PC-3 (cell line): ENCODE data around the gene CD44. TPM values are rescaled to one million over a fixed set of nuclear protein-coding genes. Genes with fewer than 3 reads are reported as not detected.
A peak's percentile ranks its signal among the peaks of the same experiment; 100 is the strongest.

Source experiments
- ATAC-seq: fragments of 200-7000 bp; cut with Tn5 transposase; 2 replicates; pipeline ENCODE4 v1.9.1; 2020; ENCODE audit warnings: mild to moderate bottlenecking, moderate library complexity
- BruUV-seq: library from RNA; stranded (reverse); fragments of 400-500 nt; replicated peaks from 2 replicates; lab custom pipeline; 2021; lab: Mats Ljungman, UMichigan
- CTCF ChIA-PET: fragments of 300-600 bp; sonication (Branson Sonifier 250); formaldehyde crosslinking; loops from one replicate; lab custom pipeline; 2022; ENCODE audit warnings: antibody characterized with exemption; lab: Charles Lee
- POLR2A ChIA-PET: fragments of 300-600 bp; sonication (Branson Sonifier 250); formaldehyde crosslinking; loops from one replicate; lab custom pipeline; 2022; ENCODE audit warnings: antibody characterized with exemption; ENCODE audit not compliant: unreplicated experiment; lab: Charles Lee
- DNase-seq: peaks from one replicate; pipeline ENCODE4 v3.0.0-alpha.2; 2015
- H2AFZ ChIP-seq: fragments of 300-600 bp; sonication (generic); 2 replicates; pipeline ENCODE4 v1.6.0; 2016; ENCODE audit warnings: antibody characterized with exemption, low read length
- H3F3A ChIP-seq: fragments of 300-600 bp; sonication (generic); one replicate; pipeline ENCODE4 v1.6.0; 2017; ENCODE audit warnings: antibody characterized with exemption, low read length, control low read depth, mild to moderate bottlenecking; ENCODE audit not compliant: unreplicated experiment
- H3K27ac ChIP-seq: fragments of 300-600 bp; sonication (generic); 2 replicates; pipeline ENCODE4 v1.5.1; 2016; ENCODE audit warnings: mild to moderate bottlenecking, low read length
- H3K27me3 ChIP-seq: fragments of 300-600 bp; sonication (generic); 2 replicates; pipeline ENCODE4 v1.6.1; 2016; ENCODE audit warnings: low read length, mixed read lengths
- H3K36me3 ChIP-seq: fragments of 300-600 bp; sonication (generic); 2 replicates; pipeline ENCODE4 v1.6.1; 2016; ENCODE audit warnings: low read depth, mixed run types, low read length, mixed read lengths
- H3K4me1 ChIP-seq: fragments of 300-600 bp; sonication (generic); 2 replicates; pipeline ENCODE4 v1.5.1; 2016; ENCODE audit warnings: low read length; ENCODE audit not compliant: insufficient read depth
- H3K4me2 ChIP-seq: fragments of 300-600 bp; sonication (generic); 2 replicates; pipeline ENCODE4 v1.6.0; 2016; ENCODE audit warnings: low read length
- H3K4me3 ChIP-seq: fragments of 300-600 bp; sonication (generic); 2 replicates; pipeline ENCODE4 v1.5.1; 2016; ENCODE audit warnings: mild to moderate bottlenecking, low read length, mixed read lengths
- H3K79me2 ChIP-seq: fragments of 300-600 bp; sonication (generic); 2 replicates; pipeline ENCODE4 v1.6.1; 2017; ENCODE audit warnings: low read length, mixed read lengths
- H3K9ac ChIP-seq: fragments of 300-600 bp; sonication (generic); 2 replicates; pipeline ENCODE4 v1.6.0; 2016; ENCODE audit warnings: mild to moderate bottlenecking, low read length
- H3K9me2 ChIP-seq: fragments of 300-600 bp; sonication (generic); replicated peaks from 2 replicates; pipeline ENCODE4 v1.6.1; 2016; ENCODE audit warnings: mixed run types, low read length, mixed read lengths
- H3K9me3 ChIP-seq: fragments of 300-600 bp; sonication (generic); 2 replicates; pipeline ENCODE4 v1.6.1; 2016; ENCODE audit warnings: low read length, mixed read lengths
- H4K20me1 ChIP-seq: fragments of 300-600 bp; sonication (generic); 2 replicates; pipeline ENCODE4 v1.6.1; 2016; ENCODE audit warnings: low read length, mixed read lengths
- CTCF ChIP-seq: fragments of 300-600 bp; sonication (generic); conservative IDR thresholded peaks from 2 replicates; pipeline ENCODE4 v1.5.1; 2017; ENCODE audit warnings: antibody characterized with exemption, low read depth, mild to moderate bottlenecking, low read length
- EZH2 ChIP-seq: fragments of 300-600 bp; sonication (generic); IDR thresholded peaks from one replicate; pipeline ENCODE4 v1.6.1; 2017; ENCODE audit warnings: antibody characterized with exemption, mild to moderate bottlenecking, low read length; ENCODE audit not compliant: unreplicated experiment
- EZH2phosphoT487 ChIP-seq: fragments of 300-600 bp; sonication (generic); IDR thresholded peaks from 2 replicates; pipeline ENCODE4 v1.6.1; 2018; ENCODE audit warnings: mild to moderate bottlenecking, antibody characterized with exemption, low read length, borderline replicate concordance
- intact Hi-C: fragments of 100-400 bp; cut with micrococcal nuclease; formaldehyde crosslinking; loops from 2 replicates; pipeline ENCODE4 v1.9.0; 2023
- total RNA-seq: library from RNA; depleted of rRNA; stranded (reverse); fragments of >200 nt; gene quantifications from 2 replicates; pipeline ENCODE4 v1.2.3, GENCODE V29; 2014

The CD44 gene
- total RNA-seq, 1 experiment from 2014 or later, result 181 TPM

GRCh38 chr11:35227576-35228327, 88.8 kb downstream of the CD44 start:
- no peaks in the 10 kb centered on the region for H3K27me3 ChIP-seq
- no peaks in the 10 kb centered on the region for H3F3A ChIP-seq
- TF ChIP-seq EZH2 (no peak), EZH2phosphoT487 (no peak), CTCF (no peak)
- H3K79me2 ChIP-seq, result no peaks in the 10 kb centered on the region
- DNase-seq (peak; percentile 30), ATAC-seq (peak; percentile 80)
- CTCF ChIA-PET, result no interaction called here
- H3K9ac ChIP-seq, result no peak overlapping the region
- no peaks in the 10 kb centered on the region for H3K9me2 ChIP-seq
- no peaks in the 10 kb centered on the region for H3K4me1 ChIP-seq
- H3K9me3 ChIP-seq, result no peaks in the 10 kb centered on the region
- no peak overlapping the region for H2AFZ ChIP-seq
- BruUV-seq, result no TSS peak
- H3K4me2 ChIP-seq, result no peak overlapping the region
- POLR2A ChIA-PET, result no interaction called here
- no peaks in the 10 kb centered on the region for H4K20me1 ChIP-seq
- H3K4me3 ChIP-seq, result no peak overlapping the region
- intact Hi-C loops, result no loop called here
- peaks cover 74% of the 10 kb centered on the region for H3K36me3 ChIP-seq
- H3K27ac ChIP-seq, result no peak overlapping the region

DNA sequence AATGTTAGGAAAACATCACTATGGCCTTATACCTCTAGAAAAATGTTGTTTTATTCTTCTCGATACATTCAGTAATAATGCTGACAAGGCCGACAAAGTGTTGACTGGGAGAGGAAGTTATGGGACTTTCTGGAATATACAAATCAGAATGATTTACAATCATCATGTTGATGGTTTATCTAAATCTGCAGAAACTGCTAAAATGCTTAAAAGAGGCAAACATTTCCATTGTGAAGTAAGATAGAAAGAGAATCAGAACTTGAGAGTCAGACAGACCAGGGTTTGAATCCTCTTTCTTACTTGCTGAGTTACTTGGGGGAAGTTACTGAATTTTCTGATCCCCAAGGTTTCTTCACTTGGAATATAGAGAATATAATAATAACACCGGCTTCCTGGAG, 89.4 kb downstream of the CD44 start:
- CTCF ChIA-PET, result no interaction called here
- H3K9me2 ChIP-seq, result no peaks in the 10 kb centered on the region
- no peak for DNase-seq
- no peak for TF ChIP-seq CTCF
- TF ChIP-seq EZH2phosphoT487, result no peak
- no peak for TF ChIP-seq EZH2
- H3K4me3 ChIP-seq, result no peak overlapping the region
- BruUV-seq, result no TSS peak
- no peaks in the 10 kb centered on the region for H3K79me2 ChIP-seq
- no peaks in the 10 kb centered on the region for H3K4me1 ChIP-seq
- no peak for ATAC-seq
- H3K36me3 ChIP-seq, result peaks cover 68% of the 10 kb centered on the region
- intact Hi-C loops, result no loop called here
- no peaks in the 10 kb centered on the region for H4K20me1 ChIP-seq
- no peak overlapping the region for H2AFZ ChIP-seq
- POLR2A ChIA-PET, result no interaction called here
- H3K4me2 ChIP-seq, result no peak overlapping the region
- H3K27ac ChIP-seq, result no peak overlapping the region
- no peak overlapping the region for H3K9ac ChIP-seq
- H3K27me3 ChIP-seq, result no peaks in the 10 kb centered on the region
- no peaks in the 10 kb centered on the region for H3K9me3 ChIP-seq
- H3F3A ChIP-seq, result no peaks in the 10 kb centered on the region

DNA sequence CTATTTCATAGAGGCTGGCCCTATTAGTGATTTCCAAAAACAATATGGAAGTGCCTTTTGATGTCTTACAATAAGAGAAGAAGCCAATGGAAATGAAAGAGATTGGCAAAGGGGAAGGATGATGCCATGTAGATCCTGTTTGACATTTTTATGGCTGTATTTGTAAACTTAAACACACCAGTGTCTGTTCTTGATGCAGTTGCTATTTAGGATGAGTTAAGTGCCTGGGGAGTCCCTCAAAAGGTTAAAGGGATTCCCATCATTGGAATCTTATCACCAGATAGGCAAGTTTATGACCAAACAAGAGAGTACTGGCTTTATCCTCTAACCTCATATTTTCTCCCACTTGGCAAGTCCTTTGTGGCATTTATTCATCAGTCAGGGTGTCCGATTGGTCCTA, 91.4 kb downstream of the CD44 start:
- Histone ChIP-seq H4K20me1 (no peaks in the 10 kb centered on the region), H3K27ac (no peak overlapping the region), H3K9me2 (no peaks in the 10 kb centered on the region), H3K4me2 (no peak overlapping the region), H3K27me3 (no peaks in the 10 kb centered on the region), H3K36me3 (peaks cover 51% of the 10 kb centered on the region), H3K4me3 (no peak overlapping the region), H3F3A (no peaks in the 10 kb centered on the region), H3K9me3 (no peaks in the 10 kb centered on the region), H3K9ac (no peak overlapping the region), H3K79me2 (no peaks in the 10 kb centered on the region), H3K4me1 (peaks cover 3% of the 10 kb centered on the region), H2AFZ (no peak overlapping the region)
- POLR2A ChIA-PET, result no interaction called here
- TF ChIP-seq CTCF, result no peak
- no peak for TF ChIP-seq EZH2phosphoT487
- no peak for TF ChIP-seq EZH2
- CTCF ChIA-PET, result no interaction called here
- DNase-seq (no peak), ATAC-seq (no peak)
- BruUV-seq, result no TSS peak
- intact Hi-C loops, result loop anchor here (10.0 kb wide), 2 partner anchors 164 to 226 kb away; no protein-coding TSS in a partner anchor
